Activated CD4-positive, alpha-beta T cell treated with anti-CD3 and anti-CD28 coated beads, Interleukin-2, amount 50 U/mL, for 48 hours (primary cell): ENCODE data around the gene ACVR1B.

Experiments used
- DNase-seq, 2 experiments: peaks; one replicate each; pipeline ENCODE4 v3.0.0-alpha.2; 2020

The ACVR1B gene

GRCh38 chr12:51944608-51945233 is 6.8 kb upstream of the ACVR1B start:
- no peak for DNase-seq

GRCh38 chr12:51947246-51947996 is 4.1 kb upstream of the ACVR1B start:
- DNase-seq = no peak

GRCh38 chr12:51948066-51948465 is 3.4 kb upstream of the ACVR1B start:
- no peak for DNase-seq

- no peak for DNase-seq
Measured at GRCh38 chr12:51949342-51950030, 2.0 kb upstream of the ACVR1B start.

- no peak for DNase-seq
Measured at GRCh38 chr12:51950682-51951198, 759 bp upstream of the ACVR1B start.

- DNase-seq = peak in 1 of 2 experiments; percentile 14
Measured at GRCh38 chr12:51951843-51952722, 584 bp downstream of the ACVR1B start.

GRCh38 chr12:51953089-51953488 is 1.6 kb downstream of the ACVR1B start:
- no peak for DNase-seq

- DNase-seq = no peak
Measured at GRCh38 chr12:51953864-51954263, 2.4 kb downstream of the ACVR1B start.

- DNase-seq = no peak
Measured at GRCh38 chr12:51954561-51955361, 3.3 kb downstream of the ACVR1B start.

- DNase-seq = no peak
Measured at GRCh38 chr12:51955702-51956101, 4.2 kb downstream of the ACVR1B start.

GRCh38 chr12:51958542-51958941 is 7.0 kb downstream of the ACVR1B start:
- no peak for DNase-seq

GRCh38 chr12:51959211-51959610 is 7.7 kb downstream of the ACVR1B start:
- DNase-seq = no peak

- no peak for DNase-seq
Measured at GRCh38 chr12:51959921-51960320, 8.4 kb downstream of the ACVR1B start.

GRCh38 chr12:51960488-51960887 is 9.0 kb downstream of the ACVR1B start:
- no peak for DNase-seq

- no peak for DNase-seq
Measured at GRCh38 chr12:51960890-51961289, 9.4 kb downstream of the ACVR1B start.

GRCh38 chr12:51961834-51962233 is 10.3 kb downstream of the ACVR1B start:
- no peak for DNase-seq

GRCh38 chr12:51962737-51963136 is 11.2 kb downstream of the ACVR1B start:
- no peak for DNase-seq

- DNase-seq = no peak
Measured at GRCh38 chr12:51963477-51963876, 12.0 kb downstream of the ACVR1B start.

- DNase-seq = no peak
Measured at GRCh38 chr12:51969643-51970042, 18.1 kb downstream of the ACVR1B start.

GRCh38 chr12:51970904-51971646 is 19.6 kb downstream of the ACVR1B start:
- peak; percentile 49 to 59 for DNase-seq
